ENCODE results near the gene WDR17. TPM values are rescaled to one million over a fixed set of nuclear protein-coding genes. Genes with fewer than 3 reads are reported as not detected.

The WDR17 gene
- total RNA-seq = 1 to 10 TPM; 1.3 to 4.8 (median 2.0) TPM

GRCh38 chr4:176065435-176066291 lies at the start of gene WDR17:
Gene WDR17 (plus strand): TSS chr4:176065841. CDS start chr4:176111581, 45,740 bp downstream.
- no peak for TF ChIP-seq CTCF (IDR thresholded peaks at IDR 0.05; ENCODE audit: low read depth)

GRCh38 chr4:176016601-176017000 lies 49.0 kb upstream of the WDR17 start:
- TF ChIP-seq CTCF (IDR thresholded peaks at IDR 0.05; ENCODE audit: low read depth) = no peak

GRCh38 chr4:176020481-176021085 lies 45.1 kb upstream of the WDR17 start:
- TF ChIP-seq CTCF (IDR thresholded peaks at IDR 0.05; ENCODE audit: low read depth) = no peak

GRCh38 chr4:176030391-176030790 lies 35.2 kb upstream of the WDR17 start:
- TF ChIP-seq CTCF (IDR thresholded peaks at IDR 0.05; ENCODE audit: low read depth) = no peak

- TF ChIP-seq CTCF (IDR thresholded peaks at IDR 0.05; ENCODE audit: low read depth) = no peak
Observed at GRCh38 chr4:176031922-176032321, 33.7 kb upstream of the WDR17 start.

GRCh38 chr4:176032454-176032853 lies 33.2 kb upstream of the WDR17 start:
- no peak for TF ChIP-seq CTCF (IDR thresholded peaks at IDR 0.05; ENCODE audit: low read depth)

- no peak for TF ChIP-seq CTCF (IDR thresholded peaks at IDR 0.05; ENCODE audit: low read depth)
Observed at GRCh38 chr4:176034499-176034898, 31.1 kb upstream of the WDR17 start.

All from subcutaneous adipose tissue (tissue), 4 donors.